K562 (cell line): Measurements from ENCODE around the gene ELOVL1. TPM values are rescaled to one million over a fixed set of nuclear protein-coding genes. Genes with fewer than 3 reads are reported as not detected.

ENCODE experiments used
- CBX8 ChIP-seq: fragments of 200-600 bp; sonication (generic); IDR thresholded peaks from 2 replicates; pipeline ENCODE4 v1.6.1; 2012; ENCODE audit warnings: borderline replicate concordance, mixed run types, low read depth, mild to moderate bottlenecking, moderate library complexity, mixed read lengths, low read length, control low read depth, inconsistent platforms; ENCODE audit not compliant: poor library complexity, severe bottlenecking; ENCODE audit errors: extremely low read depth
- COPS2 ChIP-seq: fragments of 450-650 bp; conservative IDR thresholded peaks from 2 replicates; pipeline ENCODE4 v1.6.1; 2016; ENCODE audit warnings: mild to moderate bottlenecking, moderate library complexity
- ESRRA ChIP-seq: fragments of 450-650 bp; IDR thresholded peaks from 2 replicates; pipeline ENCODE4 v1.6.1; 2014; ENCODE audit warnings: low read depth, mild to moderate bottlenecking, moderate library complexity, borderline replicate concordance
- ETS2 ChIP-seq: IDR thresholded peaks from 2 replicates; pipeline ENCODE4 v1.6.1; 2016; ENCODE audit warnings: borderline replicate concordance, missing genetic modification characterization, mild to moderate bottlenecking, moderate library complexity, missing compliant biosample characterization; ENCODE audit not compliant: poor library complexity, severe bottlenecking
- FOXA3 ChIP-seq, 2 experiments: fragments of 450-650 bp in 1 of 2; sonication (generic) in 1 of 2; formaldehyde crosslinking; IDR thresholded peaks in 1 of 2; conservative IDR thresholded peaks in 1 of 2; 2 replicates each; pipeline versions ENCODE4 v1.4.0 to v1.8.0; 2020 to 2022; ENCODE audit warnings: mild to moderate bottlenecking in 2 of 2, missing genetic modification reagents in 1 of 2
- GABPB1 ChIP-seq: sonication (generic); formaldehyde crosslinking; IDR thresholded peaks from 2 replicates; pipeline ENCODE4 v1.8.0; 2022; ENCODE audit warnings: mild to moderate bottlenecking, missing genetic modification reagents
- GABPB2 ChIP-seq: fragments of 250-450 bp; sonication (Bioruptor Pico); conservative IDR thresholded peaks from 2 replicates; pipeline ENCODE4 v1.5.1; 2021; ENCODE audit warnings: mild to moderate bottlenecking
- HDAC2 ChIP-seq: fragments of 450-650 bp; IDR thresholded peaks from 2 replicates; pipeline ENCODE4 v1.6.1; 2016; ENCODE audit warnings: mild to moderate bottlenecking
- KHSRP ChIP-seq: fragments of 450-650 bp; IDR thresholded peaks from 2 replicates; pipeline ENCODE4 v1.6.1; 2017
- MCM7 ChIP-seq, 2 experiments: fragments of 450-650 bp; IDR thresholded peaks; 2 replicates each; pipeline ENCODE4 v1.6.1; 2016 to 2018
- MECOM ChIP-seq: fragments of 250-450 bp; sonication (Bioruptor Pico); IDR thresholded peaks from 2 replicates; pipeline ENCODE4 v1.8.0; 2022; ENCODE audit warnings: inconsistent platforms
- NCOA4 ChIP-seq: fragments of 450-650 bp; IDR thresholded peaks from 2 replicates; pipeline ENCODE4 v1.6.1; 2018; ENCODE audit warnings: mild to moderate bottlenecking; ENCODE audit not compliant: partially characterized antibody
- SIRT6 ChIP-seq: IDR thresholded peaks from one replicate; pipeline ENCODE4 v1.6.1; 2012; ENCODE audit warnings: low read depth, mild to moderate bottlenecking, control low read depth, inconsistent platforms, low read length, moderate library complexity
- SMARCB1 ChIP-seq: IDR thresholded peaks from 2 replicates; pipeline ENCODE4 v1.6.1; 2011; ENCODE audit warnings: improper control_type of control experiment, low read depth; ENCODE audit not compliant: insufficient read length
- ZBTB17 ChIP-seq: fragments of 450-650 bp; formaldehyde crosslinking; IDR thresholded peaks from 2 replicates; pipeline ENCODE4 v1.4.0; 2020; ENCODE audit warnings: mild to moderate bottlenecking
- ZNF140 ChIP-seq: fragments of 250-450 bp; sonication (Bioruptor Pico); IDR thresholded peaks from 2 replicates; pipeline ENCODE4 v1.8.0; 2021; ENCODE audit warnings: moderate library complexity, mild to moderate bottlenecking, inconsistent platforms
- ZNF217 ChIP-seq: sonication (generic); formaldehyde crosslinking; IDR thresholded peaks from 2 replicates; pipeline ENCODE4 v1.8.0; 2022; ENCODE audit warnings: mild to moderate bottlenecking, missing genetic modification reagents
- ZNF707 ChIP-seq: fragments of 250-450 bp; sonication (Bioruptor Pico); conservative IDR thresholded peaks from 2 replicates; pipeline ENCODE4 v1.8.0; 2022; ENCODE audit warnings: inconsistent platforms, mild to moderate bottlenecking, moderate library complexity
- polyA plus RNA-seq, 8 experiments: library from polyadenylated mRNA; depleted of rRNA in 4 of 8; stranded (reverse) in 5 of 8; unstranded in 3 of 8; fragments of >200 nt; fragmentation: Nextera tagmentation in 2 of 8; fragmentation: Illumina TruSeq in 1 of 8; extraction: Ambion mirVana in 2 of 8; extraction: Trizol in 1 of 8; gene quantifications; 2 replicates each; pipeline versions ENCODE4 v1.2.1 to v1.2.3, GENCODE V29; 2011 to 2014; ENCODE audit warnings: inconsistent platforms in 1 of 8, missing spikeins in 1 of 8
- total RNA-seq, 7 experiments: library from RNA; depleted of rRNA in 6 of 7; stranded (reverse); fragments of >200 nt in 6 of 7; fragmentation: Illumina TruSeq in 2 of 7; extraction: Trizol in 2 of 7; gene quantifications; 2 replicates each; pipeline versions ENCODE4 v1.2.1 to v1.2.3, GENCODE V29; 2011 to 2021; ENCODE audit warnings: low replicate concordance in 1 of 7
- TF ChIP-seq, protein P1 (sequence below): sonication (generic); formaldehyde crosslinking; IDR thresholded peaks from 2 replicates; pipeline ENCODE4 v1.8.1; 2023; ENCODE audit warnings: mild to moderate bottlenecking, missing genetic modification reagents
- TF ChIP-seq, protein P2 (sequence below): fragments of 150-350 bp; IDR thresholded peaks from 2 replicates; pipeline ENCODE4 v1.6.1; 2014; ENCODE audit warnings: low read depth, mild to moderate bottlenecking, low read length, borderline replicate concordance
- TF ChIP-seq, protein P3 (sequence below): fragments of 200-400 bp; formaldehyde crosslinking; IDR thresholded peaks from 2 replicates; pipeline ENCODE4 v1.6.1; 2017; ENCODE audit warnings: mild to moderate bottlenecking, low read depth, low read length, moderate library complexity

Gene ELOVL1
- total and polyA plus RNA-seq, 9 of the 15 experiments (the other 6 are each of a cell fraction or from before 2014, with no cell fraction given), result 51.0 to 157 (median 70.3) TPM

GRCh38 chr1:43358121-43358745 is 9.6 kb downstream of the ELOVL1 start (continued):
- TF ChIP-seq, protein P1, sequence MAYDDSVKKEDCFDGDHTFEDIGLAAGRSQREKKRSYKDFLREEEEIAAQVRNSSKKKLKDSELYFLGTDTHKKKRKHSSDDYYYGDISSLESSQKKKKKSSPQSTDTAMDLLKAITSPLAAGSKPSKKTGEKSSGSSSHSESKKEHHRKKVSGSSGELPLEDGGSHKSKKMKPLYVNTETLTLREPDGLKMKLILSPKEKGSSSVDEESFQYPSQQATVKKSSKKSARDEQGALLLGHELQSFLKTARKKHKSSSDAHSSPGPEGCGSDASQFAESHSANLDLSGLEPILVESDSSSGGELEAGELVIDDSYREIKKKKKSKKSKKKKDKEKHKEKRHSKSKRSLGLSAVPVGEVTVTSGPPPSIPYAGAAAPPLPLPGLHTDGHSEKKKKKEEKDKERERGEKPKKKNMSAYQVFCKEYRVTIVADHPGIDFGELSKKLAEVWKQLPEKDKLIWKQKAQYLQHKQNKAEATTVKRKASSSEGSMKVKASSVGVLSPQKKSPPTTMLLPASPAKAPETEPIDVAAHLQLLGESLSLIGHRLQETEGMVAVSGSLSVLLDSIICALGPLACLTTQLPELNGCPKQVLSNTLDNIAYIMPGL (CRISPR knock-in tag), result 0 out of 2 replicates have a peak, but pooled peaks have one; percentile 73
- TF ChIP-seq FOXA3 (CRISPR knock-in tag; conservative IDR thresholded peaks at IDR 0.05 in 1 of 2, IDR thresholded peaks at IDR 0.05 in 1 of 2) (no peak), ZNF707 (CRISPR knock-in tag) (no peak), GABPB1 (CRISPR knock-in tag) (no peak), NCOA4 (no peak), COPS2 (no peak), ZNF140 (CRISPR knock-in tag) (no peak), SMARCB1 (no peak), CBX8 (no peak), GABPB2 (CRISPR knock-in tag) (no peak), ZNF217 (no peak), ESRRA (0 out of 2 replicates have a peak, but pooled peaks have one; percentile 24), HDAC2 (peak; percentile 41; the same call in 1 of the 2 replicates), ETS2 (tag) (no peak), MCM7 (IDR thresholded peaks at IDR 0.05) (no peak), SIRT6 (no peak), MECOM (no peak), ZBTB17 (0 out of 2 replicates have a peak, but pooled peaks have one; percentile 50), KHSRP (no peak)
- TF ChIP-seq, protein P2, sequence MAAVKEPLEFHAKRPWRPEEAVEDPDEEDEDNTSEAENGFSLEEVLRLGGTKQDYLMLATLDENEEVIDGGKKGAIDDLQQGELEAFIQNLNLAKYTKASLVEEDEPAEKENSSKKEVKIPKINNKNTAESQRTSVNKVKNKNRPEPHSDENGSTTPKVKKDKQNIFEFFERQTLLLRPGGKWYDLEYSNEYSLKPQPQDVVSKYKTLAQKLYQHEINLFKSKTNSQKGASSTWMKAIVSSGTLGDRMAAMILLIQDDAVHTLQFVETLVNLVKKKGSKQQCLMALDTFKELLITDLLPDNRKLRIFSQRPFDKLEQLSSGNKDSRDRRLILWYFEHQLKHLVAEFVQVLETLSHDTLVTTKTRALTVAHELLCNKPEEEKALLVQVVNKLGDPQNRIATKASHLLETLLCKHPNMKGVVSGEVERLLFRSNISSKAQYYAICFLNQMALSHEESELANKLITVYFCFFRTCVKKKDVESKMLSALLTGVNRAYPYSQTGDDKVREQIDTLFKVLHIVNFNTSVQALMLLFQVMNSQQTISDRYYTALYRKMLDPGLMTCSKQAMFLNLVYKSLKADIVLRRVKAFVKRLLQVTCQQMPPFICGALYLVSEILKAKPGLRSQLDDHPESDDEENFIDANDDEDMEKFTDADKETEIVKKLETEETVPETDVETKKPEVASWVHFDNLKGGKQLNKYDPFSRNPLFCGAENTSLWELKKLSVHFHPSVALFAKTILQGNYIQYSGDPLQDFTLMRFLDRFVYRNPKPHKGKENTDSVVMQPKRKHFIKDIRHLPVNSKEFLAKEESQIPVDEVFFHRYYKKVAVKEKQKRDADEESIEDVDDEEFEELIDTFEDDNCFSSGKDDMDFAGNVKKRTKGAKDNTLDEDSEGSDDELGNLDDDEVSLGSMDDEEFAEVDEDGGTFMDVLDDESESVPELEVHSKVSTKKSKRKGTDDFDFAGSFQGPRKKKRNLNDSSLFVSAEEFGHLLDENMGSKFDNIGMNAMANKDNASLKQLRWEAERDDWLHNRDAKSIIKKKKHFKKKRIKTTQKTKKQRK, result no peak
- TF ChIP-seq, protein P3, sequence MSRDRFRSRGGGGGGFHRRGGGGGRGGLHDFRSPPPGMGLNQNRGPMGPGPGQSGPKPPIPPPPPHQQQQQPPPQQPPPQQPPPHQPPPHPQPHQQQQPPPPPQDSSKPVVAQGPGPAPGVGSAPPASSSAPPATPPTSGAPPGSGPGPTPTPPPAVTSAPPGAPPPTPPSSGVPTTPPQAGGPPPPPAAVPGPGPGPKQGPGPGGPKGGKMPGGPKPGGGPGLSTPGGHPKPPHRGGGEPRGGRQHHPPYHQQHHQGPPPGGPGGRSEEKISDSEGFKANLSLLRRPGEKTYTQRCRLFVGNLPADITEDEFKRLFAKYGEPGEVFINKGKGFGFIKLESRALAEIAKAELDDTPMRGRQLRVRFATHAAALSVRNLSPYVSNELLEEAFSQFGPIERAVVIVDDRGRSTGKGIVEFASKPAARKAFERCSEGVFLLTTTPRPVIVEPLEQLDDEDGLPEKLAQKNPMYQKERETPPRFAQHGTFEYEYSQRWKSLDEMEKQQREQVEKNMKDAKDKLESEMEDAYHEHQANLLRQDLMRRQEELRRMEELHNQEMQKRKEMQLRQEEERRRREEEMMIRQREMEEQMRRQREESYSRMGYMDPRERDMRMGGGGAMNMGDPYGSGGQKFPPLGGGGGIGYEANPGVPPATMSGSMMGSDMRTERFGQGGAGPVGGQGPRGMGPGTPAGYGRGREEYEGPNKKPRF, result no peak
